Stimulated activated CD4-positive, alpha-beta T cell treated with anti-CD3 and anti-CD28 coated beads, Interleukin-12 subunit alpha, Interleukin-12 subunit beta, amount 100 ng/mL, for 24 hours (primary cell): ENCODE data around the gene F2RL1.
"Not testable (repeated sequence)": the region's sequence is repeated elsewhere in the genome, so short reads cannot be mapped to it uniquely, and the experiment has no call there.

ENCODE experiments used
- DNase-seq, 2 experiments: peaks; one replicate each; pipeline ENCODE4 v3.0.0-alpha.2; 2020; ENCODE audit warnings: low read depth in 2 of 2

F2RL1 gene, protein sequence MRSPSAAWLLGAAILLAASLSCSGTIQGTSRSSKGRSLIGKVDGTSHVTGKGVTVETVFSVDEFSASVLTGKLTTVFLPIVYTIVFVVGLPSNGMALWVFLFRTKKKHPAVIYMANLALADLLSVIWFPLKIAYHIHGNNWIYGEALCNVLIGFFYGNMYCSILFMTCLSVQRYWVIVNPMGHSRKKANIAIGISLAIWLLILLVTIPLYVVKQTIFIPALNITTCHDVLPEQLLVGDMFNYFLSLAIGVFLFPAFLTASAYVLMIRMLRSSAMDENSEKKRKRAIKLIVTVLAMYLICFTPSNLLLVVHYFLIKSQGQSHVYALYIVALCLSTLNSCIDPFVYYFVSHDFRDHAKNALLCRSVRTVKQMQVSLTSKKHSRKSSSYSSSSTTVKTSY

DNA sequence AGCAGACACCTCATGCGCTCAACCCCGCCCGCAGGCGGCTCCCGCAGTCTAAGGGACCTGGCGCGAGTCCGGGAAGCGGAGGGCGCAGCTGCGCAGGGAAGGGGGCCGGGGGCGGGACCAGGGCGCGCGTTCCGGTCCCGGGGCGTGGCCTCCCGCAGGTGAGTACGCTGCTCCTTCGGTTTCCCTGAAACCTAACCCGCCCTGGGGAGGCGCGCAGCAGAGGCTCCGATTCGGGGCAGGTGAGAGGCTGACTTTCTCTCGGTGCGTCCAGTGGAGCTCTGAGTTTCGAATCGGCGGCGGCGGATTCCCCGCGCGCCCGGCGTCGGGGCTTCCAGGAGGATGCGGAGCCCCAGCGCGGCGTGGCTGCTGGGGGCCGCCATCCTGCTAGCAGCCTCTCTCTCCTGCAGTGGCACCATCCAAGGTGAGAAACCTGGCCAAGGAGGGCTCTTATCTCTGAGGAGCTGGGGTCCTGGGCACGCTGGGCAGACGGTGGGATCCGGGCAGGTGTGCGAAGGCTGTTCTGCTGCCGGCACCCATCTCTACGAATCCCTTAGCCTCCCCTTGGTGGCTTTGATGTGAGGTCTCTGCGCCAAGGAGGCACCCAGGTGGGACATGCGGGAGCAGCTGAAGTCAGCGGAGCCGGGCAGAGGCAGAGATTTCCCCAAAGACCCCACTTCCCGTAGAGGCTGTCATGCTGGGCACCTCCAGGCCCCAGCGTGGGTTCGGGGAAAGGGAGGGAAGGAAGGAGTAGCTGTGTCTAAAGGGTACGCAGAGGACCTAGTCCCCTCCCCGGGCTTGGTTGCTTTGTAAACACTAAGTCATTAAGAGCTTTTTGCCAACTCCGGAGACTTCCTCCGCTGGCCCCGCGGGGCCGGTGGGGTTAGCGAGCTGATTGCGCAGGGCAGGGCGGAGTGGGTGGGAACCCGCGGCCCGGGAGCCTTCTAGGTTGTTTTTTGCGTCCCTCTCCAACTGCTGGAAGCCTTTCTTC lies at the start of gene F2RL1:
Gene F2RL1, plus strand, starts transcription at position 187 of the 988 bp plus-strand sequence. Its CDS starts 153 bp downstream, at position 340.
- DNase-seq: peak; percentile 14 to 48

DNA sequence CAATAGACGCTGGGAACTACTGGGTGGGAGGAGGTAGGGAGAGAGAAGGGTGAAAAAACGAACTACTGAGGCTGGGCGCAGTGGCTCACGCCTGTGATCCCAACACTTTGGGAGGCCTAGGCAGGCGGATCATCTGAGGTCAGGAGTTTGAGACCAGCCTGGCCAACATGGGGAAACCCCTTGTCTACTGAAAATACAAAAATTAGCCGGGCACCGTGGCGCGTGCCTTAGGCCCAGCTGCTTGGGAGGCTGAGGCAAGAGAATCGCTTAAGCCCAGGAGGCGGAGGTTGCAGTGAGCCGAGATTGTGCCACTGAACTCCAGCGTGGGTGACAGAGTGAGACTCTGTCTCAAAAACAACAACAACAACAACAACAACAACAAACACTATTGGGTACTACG lies 47.8 kb upstream of the F2RL1 start:
- DNase-seq: not testable (repeated sequence)

DNA sequence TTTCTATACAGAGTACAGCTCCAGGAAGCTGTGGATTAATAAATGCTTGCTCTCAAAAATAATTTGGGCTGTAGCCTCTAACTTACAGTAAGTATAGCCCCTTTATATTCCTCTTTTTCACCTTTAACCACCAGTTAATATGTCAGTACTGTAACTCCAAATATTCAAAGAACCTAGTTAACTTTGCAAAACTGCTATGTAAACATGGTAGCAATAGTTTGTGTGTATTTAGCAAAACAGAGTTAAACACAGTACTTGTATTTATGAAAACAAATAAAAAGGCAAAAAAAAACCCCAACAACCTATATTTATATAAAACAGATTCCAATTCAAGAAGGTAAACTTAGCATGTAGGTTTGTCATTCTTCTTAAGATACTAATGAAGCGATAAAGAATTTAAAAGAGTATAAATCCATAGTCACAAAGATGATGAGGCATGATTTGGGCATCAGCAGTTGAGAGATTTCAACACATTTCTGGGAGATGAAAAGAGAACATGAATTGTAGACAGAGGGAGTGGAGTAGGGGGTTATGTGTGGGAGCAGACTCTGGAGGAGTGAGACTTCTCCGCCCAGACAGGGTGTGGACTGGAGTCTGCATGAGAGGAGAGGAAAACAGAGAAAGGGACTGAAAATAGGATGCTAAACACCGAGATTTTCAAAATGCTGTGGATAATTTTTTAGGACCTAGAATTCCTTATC lies 47.0 kb upstream of the F2RL1 start:
- no peak for DNase-seq

DNA sequence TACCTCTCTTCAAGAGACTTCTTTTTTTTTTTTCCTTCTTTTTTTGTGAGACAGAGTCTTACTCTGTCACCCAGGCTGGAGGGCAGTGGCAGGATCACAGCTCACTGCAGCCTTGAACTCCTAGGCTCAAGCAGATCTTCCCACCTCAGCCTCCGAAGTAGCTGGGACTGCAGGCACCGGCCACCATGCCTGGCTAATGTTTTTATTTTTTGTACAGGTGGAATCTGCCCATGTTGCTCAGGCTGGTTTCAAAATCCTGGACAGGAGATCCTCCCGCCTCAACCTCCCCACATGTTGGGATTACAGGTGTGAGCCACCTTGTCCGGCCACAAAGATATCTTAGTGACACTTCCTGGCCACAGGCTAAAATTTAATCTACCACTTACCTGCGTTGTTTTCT lies 42.9 kb upstream of the F2RL1 start:
- DNase-seq: no peak

DNA sequence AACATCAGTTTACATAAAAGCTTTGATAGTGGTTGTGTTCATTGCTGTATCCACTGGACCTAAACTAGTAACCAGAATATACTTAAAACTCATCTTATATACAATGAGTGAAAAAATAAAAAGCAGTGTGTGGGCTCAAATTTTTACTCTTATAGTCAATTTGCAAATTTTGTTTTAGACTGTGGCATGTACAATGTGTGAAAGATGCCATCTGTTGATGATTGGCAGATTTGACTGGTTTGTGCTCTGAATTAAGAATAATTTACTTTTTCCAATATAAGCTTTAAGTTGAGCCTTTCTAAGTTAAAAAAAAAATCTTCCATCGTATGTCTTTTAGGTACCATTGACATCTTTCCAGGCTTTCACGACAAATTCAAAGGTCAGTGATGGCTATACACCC lies 42.4 kb upstream of the F2RL1 start:
- no peak for DNase-seq

DNA sequence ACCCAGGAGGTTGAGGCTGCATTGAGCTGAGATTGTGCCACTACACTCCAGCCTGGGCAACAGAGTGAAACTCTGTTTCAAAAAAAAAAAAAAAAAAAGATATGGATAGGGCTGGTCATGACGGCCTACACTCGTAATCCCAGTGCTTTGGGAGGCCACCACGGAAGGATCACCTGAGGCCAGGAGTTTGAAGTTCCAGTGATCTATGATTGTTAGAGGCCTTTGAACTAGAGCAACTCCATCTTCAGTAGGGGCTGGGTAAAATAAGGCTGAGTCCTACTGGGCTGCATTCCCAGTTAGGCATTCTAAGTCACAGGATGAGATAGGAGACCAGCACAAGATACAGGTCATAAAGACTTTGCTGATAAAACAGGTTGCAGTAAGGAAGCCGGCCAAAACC lies 38.2 kb upstream of the F2RL1 start:
- DNase-seq: not testable (repeated sequence)

DNA sequence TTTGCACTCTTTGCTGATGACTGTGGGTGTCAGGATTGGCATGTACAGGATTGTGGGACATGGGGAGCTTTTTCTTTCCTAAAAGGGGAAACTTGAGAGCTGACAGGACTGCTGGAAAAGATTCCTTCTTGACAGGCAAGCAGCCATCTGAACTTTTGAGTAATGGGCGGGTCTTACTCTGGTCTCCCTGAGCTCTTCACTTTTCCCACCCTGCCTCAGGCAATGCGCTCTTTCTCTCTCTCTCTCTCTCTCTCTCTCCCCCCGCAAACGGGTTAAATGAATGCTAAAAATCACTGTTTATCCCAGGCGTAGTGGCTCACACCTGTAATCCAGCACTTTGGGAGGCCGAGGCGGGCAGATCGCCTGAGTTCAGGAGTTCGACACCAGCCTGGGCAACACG lies 37.1 kb upstream of the F2RL1 start:
- DNase-seq: no peak

DNA sequence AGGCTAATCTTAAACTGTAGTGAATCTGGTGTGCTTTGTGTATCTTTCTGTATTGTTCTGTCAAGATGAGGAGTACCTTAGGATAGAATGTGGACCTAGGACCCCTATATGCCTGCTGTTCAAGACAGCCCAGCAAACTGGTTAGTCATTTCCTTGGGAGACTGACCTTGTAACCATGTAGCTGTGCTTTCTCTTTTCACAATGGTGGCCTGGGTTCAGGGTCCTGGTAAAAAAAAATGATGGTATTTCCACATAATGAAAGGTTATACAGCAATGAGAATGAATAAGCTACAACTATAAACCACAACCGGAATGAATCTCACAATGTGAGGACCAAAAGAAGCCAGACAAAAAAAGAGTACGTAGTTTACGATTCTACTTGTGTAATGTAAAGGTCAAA lies 36.4 kb upstream of the F2RL1 start:
- no peak for DNase-seq

DNA sequence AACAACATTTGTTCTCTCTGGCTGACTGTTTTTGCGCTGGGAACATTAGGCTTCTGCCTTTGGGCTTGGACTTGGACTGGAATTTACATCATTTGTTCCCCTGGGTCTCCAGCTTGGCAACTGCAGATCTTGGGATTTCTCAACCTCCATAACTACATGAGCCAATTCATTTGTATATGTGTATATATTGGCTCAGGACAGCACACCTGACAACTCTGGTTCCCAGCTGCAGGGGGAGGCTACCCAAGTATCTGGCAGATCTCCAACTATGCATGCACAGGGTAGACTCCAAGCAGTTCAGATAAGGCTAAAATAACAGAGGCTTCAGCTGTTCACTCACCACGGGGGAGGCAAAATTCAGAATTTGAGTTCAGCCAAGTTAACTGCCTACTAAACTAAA lies 31.6 kb upstream of the F2RL1 start:
- DNase-seq: no peak

DNA sequence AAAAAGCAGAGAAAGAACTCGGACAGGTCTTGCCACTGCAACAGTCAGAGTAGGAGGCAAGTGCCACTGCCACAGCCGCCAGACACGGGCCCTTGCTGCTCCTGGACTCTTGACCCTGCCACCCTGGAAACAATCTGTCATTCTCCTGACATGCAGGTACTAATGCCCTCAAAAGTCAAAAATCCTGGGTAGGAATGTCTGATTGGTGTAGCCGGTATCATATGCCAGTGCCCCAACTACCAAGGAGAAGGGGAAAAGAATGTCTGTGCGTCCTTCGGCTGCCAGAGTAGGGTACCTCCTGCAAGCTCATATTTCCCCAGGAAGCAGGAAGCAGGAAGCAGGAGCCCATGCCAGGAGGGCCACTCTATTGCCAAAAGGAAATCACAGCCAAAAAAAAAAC lies 30.5 kb upstream of the F2RL1 start:
- DNase-seq: no peak

DNA sequence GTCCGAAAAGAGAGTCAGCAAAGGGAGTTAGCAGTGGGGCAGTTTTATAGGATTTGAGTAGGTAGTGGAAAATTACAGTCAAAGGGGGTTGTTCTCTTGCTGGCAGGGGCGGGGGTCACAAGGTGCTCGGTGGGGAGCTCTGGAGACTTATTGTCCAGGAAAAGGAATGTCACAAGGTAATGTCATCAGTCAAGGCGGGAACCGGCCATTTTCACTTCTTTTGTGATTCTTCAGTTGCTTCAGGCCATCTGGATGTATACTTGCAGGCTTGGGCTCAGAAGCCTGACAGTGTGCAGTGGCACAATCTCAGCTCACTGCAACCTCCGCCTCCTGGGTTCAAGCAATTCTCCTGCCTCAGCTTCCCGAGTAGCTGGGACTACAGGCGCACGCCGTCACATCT lies 29.6 kb upstream of the F2RL1 start:
- DNase-seq: not testable (repeated sequence)

DNA sequence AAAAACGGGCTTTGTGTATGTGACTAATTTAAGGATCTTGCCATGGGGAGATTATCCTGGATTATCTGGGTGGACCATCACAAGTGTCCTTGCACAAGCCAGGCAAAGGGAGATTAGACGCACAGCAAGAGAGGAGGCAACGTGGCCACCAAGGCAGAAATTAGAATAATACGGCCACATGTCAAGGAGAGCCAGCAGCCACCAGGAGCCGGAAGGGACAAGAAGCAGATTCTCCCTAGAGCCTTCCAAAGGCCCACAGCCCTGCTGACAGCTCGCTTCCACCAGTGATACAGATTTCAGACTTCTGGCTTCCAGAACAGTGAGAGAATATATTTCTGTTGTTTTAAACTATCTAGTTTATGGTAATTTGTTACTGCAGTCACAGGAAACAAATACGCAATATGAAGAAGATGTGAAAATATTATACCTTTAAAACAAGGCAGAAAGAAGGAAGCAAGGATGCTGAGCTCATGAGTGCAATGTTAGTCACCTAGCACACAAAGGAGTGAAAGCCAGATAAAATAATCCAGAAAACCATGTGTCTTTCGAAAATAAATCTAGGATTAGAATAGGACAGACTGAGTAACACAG lies 28.7 kb upstream of the F2RL1 start:
- no peak for DNase-seq

DNA sequence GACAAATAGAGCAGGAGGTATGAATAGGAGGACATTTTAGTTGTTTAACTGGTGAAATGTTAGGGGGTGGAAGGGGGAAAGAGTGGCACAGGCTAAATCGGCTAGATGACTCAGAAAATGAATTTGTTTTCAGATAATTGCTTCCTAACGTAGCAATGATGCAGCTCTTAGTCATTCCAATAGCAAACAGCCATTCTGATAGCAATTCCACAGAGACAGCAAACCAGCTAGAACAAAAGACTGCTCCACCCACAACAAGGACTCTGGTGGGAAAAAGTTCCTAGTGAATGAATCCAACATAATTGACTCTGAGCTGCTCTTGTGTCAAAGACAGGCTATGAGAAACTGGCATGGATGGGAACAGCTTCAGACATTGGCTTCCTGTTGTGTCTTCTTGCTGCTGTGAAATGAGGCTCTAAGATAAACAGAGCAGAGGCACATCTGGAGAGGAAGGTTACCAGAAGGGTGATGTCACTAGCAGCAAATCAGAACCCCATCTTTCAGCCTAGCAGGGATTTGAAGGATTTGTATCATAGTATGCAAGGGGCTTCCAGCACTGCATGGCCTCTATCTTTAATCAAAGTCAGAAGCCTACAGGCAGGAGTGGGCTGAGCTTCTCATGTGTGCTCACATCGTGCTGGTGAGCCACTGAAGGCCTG lies 28.1 kb upstream of the F2RL1 start:
- DNase-seq: no peak

DNA sequence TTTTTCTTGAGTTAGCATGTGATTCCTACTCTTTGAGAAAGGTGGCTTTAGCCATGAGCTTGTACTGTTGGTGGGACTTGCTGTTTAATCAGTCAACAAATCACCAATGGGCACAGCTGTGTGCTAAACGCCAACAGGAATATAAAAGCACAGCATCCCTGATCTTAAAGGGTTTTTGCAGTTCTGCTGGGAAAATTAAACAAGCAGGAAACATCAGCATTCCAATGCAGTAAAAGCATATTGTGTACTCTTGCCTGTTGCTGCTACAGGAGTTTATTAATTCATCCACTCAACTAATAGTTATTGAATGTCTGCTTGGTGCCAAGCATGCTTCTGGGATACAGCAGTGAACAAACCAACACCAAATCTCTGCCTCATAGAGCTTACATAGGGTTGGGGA lies 27.4 kb upstream of the F2RL1 start:
- no peak for DNase-seq

DNA sequence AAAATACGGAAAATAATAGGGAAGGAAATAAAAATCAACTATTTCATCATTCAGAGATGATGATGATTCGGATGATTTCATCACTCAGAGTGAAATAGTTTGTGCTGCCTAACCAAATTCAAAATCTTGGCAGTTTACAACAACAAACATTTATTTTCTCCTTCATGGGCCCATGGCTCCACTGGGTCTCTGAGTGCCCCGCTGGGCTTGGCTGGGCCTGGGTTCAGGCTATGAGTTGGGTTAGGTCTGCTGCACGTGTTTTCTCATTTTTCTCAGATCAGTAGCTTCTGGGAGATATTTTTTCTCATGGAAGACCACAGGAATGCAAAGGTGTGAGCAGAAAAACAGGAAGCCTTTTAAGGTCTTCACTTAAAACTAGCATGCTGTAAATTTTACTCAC lies 24.0 kb upstream of the F2RL1 start:
- no peak for DNase-seq

DNA sequence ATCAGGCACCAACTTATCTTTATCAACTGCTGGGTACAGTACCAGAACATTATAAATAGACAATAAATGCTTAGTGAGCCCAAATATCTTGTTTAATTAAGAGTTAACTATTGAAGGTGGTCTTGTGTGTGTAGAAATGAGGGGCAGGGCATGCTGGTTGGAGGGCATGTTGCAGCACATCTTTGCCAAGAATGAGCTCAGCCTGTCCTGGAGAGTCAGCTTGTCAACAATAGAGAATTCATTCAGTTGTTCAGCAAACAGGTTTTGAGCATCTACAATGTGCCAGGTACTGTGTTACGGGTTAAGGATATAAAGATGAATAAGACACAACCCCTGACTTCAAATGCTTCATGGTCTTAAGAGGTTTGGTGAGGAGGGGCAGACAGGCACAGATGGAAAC lies 19.2 kb upstream of the F2RL1 start:
- DNase-seq: no peak

DNA sequence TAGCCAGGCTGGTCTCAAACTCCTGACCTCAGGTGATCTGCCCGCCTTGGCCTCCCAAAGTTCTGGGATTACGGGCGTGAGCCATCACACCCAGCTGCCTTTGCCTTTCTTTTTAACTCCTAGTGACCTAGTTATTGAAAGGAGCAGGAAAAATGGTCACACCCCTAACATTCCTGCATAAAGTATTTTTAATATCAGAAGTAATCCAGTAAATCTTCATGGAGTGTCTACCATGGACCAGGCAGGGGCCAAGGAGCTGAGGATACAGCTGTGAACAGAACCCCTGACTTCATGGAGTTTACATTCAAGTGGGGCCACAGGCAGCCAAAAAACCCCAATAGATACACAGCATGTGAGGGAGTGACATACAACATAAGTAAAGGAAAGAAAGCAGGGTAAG lies 18.3 kb upstream of the F2RL1 start:
- no peak for DNase-seq

DNA sequence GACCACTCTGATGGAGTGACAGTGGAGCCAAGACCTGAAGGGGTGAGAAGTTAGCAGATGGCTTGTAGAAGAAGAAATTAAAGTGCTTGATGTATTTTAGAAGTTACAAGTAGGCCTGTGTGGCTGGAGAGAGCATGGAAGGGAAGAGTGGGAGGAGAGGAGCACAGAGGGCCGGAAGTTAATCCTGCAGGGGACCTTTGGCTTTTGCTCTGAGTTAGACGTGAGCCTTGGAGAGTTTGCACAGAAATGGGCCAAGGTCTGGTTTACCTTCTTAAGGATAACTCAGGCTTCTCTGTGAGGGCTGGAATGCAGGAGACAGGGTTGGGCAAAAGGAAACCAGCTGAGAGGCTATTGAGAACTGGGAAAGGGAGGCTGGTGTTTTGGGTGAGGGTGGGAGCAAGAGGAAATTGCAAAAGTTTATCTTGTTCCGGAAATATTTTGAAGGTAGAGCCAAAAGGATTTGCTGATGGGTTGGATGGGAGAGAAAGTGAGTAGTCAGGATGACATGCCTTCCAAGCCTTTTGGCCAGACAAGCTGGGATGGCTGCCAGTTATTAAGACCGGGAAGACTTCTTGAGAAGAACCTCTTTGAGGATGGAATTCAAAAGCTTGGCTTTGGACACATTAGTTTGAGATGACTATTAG lies 17.5 kb upstream of the F2RL1 start:
- no peak for DNase-seq

DNA sequence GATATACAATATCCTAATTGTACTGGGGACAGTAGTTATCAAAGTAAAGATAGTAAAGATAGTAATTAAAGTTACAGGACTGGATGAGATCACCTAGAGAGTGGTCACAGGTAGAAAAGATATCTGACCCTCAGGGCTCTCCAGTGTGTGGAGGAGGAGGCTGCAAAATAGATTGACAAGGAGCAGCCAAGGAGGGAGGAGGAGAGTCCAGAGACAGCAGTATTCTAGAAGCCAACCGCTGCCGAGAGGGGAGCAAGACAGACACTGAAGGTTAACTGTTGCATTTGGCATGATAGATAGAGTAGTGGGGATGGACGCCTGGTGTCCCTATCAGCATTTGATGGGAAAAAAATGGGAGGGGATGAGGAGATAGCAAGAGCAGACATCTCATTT lies 17.0 kb upstream of the F2RL1 start:
- DNase-seq: no peak

DNA sequence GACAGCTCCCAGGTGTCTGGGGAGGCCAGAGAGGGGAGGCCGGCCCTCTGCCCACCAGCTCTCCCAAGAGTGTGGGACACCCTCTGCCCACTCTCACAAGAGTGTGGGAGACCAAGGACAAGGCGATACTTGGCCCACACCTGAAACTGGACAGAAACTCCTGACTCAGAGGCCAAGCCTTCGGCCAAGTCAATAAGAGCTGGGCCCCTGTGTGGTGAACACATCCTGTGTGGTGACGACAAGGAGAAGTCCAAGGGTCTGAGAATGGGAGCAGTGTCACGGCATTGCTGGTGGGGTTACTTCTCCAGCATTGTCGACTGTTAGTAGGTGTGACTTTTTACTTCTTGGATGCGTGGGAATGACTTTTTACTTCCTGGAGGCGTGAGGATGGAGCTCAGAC lies 14.6 kb upstream of the F2RL1 start:
- DNase-seq: no peak
